GM19099 (cell line): ENCODE results near the gene CCNJL.

Source experiments
- POLR2A ChIP-seq: IDR thresholded peaks from 3 replicates; pipeline ENCODE4 v1.6.1; 2011; ENCODE audit warnings: low read depth; ENCODE audit not compliant: insufficient read length; ENCODE audit errors: extremely low read depth

The CCNJL gene

GRCh38 chr5:160260881-160261815, 51.2 kb downstream of the CCNJL start:
- no peak for TF ChIP-seq POLR2A

- TF ChIP-seq POLR2A: no peak
Measured at GRCh38 chr5:160260006-160260775, 52.2 kb downstream of the CCNJL start.

- TF ChIP-seq POLR2A: no peak
Measured at GRCh38 chr5:160259341-160259740, 53.0 kb downstream of the CCNJL start.

GRCh38 chr5:160254706-160255105, 57.7 kb downstream of the CCNJL start:
- TF ChIP-seq POLR2A: no peak

GRCh38 chr5:160253441-160253840, 58.9 kb downstream of the CCNJL start:
- TF ChIP-seq POLR2A: no peak

- no peak for TF ChIP-seq POLR2A
Measured at GRCh38 chr5:160252916-160253315, 59.4 kb downstream of the CCNJL start.

GRCh38 chr5:160251406-160252155, 60.8 kb downstream of the CCNJL start:
- no peak for TF ChIP-seq POLR2A

- TF ChIP-seq POLR2A: no peak
Measured at GRCh38 chr5:160250826-160251225, 61.5 kb downstream of the CCNJL start.

GRCh38 chr5:160250226-160250625, 62.1 kb downstream of the CCNJL start:
- TF ChIP-seq POLR2A: no peak

GRCh38 chr5:160245506-160246086, 66.8 kb downstream of the CCNJL start:
- no peak for TF ChIP-seq POLR2A

- no peak for TF ChIP-seq POLR2A
Measured at GRCh38 chr5:160242145-160242544, 70.2 kb downstream of the CCNJL start.

GRCh38 chr5:160240350-160240749, 72.0 kb downstream of the CCNJL start:
- no peak for TF ChIP-seq POLR2A

- TF ChIP-seq POLR2A: no peak
Measured at GRCh38 chr5:160237571-160238093, 74.7 kb downstream of the CCNJL start.

- TF ChIP-seq POLR2A: no peak
Measured at GRCh38 chr5:160235731-160236130, 76.6 kb downstream of the CCNJL start.
